CD4-positive, alpha-beta memory T cell (primary cell): ENCODE data around the gene AOPEP. TPM values are rescaled to one million over a fixed set of nuclear protein-coding genes. Genes with fewer than 3 reads are reported as not detected.

Experiments used
- CTCF ChIA-PET: fragments of 350-600 bp; sonication (Branson Sonifier 250); formaldehyde crosslinking; loops from one replicate; lab custom pipeline; 2021; ENCODE audit warnings: inconsistent platforms; ENCODE audit not compliant: partially characterized antibody; lab: Charles Lee
- POLR2A ChIA-PET: fragments of 350-600 bp; sonication (Branson Sonifier 250); formaldehyde crosslinking; loops from one replicate; lab custom pipeline; 2021; ENCODE audit not compliant: partially characterized antibody; lab: Charles Lee
- DNase-seq, 5 donors: peaks; one replicate each; pipeline versions ENCODE4 v3.0.0 to v3.0.0-alpha.2; 2020 to 2022; ENCODE audit warnings: mixed read lengths in 1 of 5
- H3K27ac ChIP-seq: one replicate; pipeline ENCODE4 v1.7.0; 2013; ENCODE audit warnings: low read depth, low read length
- H3K27me3 ChIP-seq: 2 replicates; pipeline ENCODE4 v1.7.0; 2013; ENCODE audit warnings: mild to moderate bottlenecking, low read length, moderate library complexity; ENCODE audit not compliant: insufficient read depth
- H3K36me3 ChIP-seq: 2 replicates; pipeline ENCODE4 v1.7.0; 2013; ENCODE audit warnings: mild to moderate bottlenecking, low read length, moderate library complexity; ENCODE audit not compliant: insufficient read depth
- H3K4me1 ChIP-seq: 2 replicates; pipeline ENCODE4 v1.7.0; 2013; ENCODE audit warnings: mild to moderate bottlenecking, low read length, moderate library complexity; ENCODE audit not compliant: insufficient read depth
- H3K4me3 ChIP-seq, 2 donors: one replicate each; pipeline ENCODE4 v1.7.0; 2013; ENCODE audit warnings: low read length in 2 of 2, mild to moderate bottlenecking in 1 of 2
- H3K9me3 ChIP-seq, 2 donors: one replicate each; pipeline ENCODE4 v1.7.0; 2013; ENCODE audit warnings: low read length in 2 of 2, control low read depth in 1 of 2; ENCODE audit not compliant: control insufficient read depth in 1 of 2
- H3K27ac Mint-ChIP-seq, 7 donors: one replicate each; pipeline ENCODE4 v1.8.0; 2020 to 2021; ENCODE audit warnings: mixed read lengths in 7 of 7, mild to moderate bottlenecking in 6 of 7, inconsistent platforms in 3 of 7, moderate library complexity in 3 of 7
- H3K27me3 Mint-ChIP-seq, 2 donors: one replicate each; pipeline ENCODE4 v1.8.0; 2020 to 2021; ENCODE audit warnings: mixed read lengths in 2 of 2
- H3K36me3 Mint-ChIP-seq, 2 donors: one replicate each; pipeline ENCODE4 v1.8.0; 2020 to 2021; ENCODE audit warnings: mixed read lengths in 2 of 2, inconsistent platforms in 1 of 2, mild to moderate bottlenecking in 1 of 2
- H3K4me1 Mint-ChIP-seq, 4 donors: one replicate each; pipeline ENCODE4 v1.8.0; 2020 to 2021; ENCODE audit warnings: mixed read lengths in 4 of 4, mild to moderate bottlenecking in 1 of 4
- H3K4me3 Mint-ChIP-seq, 8 donors: one replicate each; pipeline ENCODE4 v1.8.0; 2020 to 2021; ENCODE audit warnings: mixed read lengths in 8 of 8, mild to moderate bottlenecking in 7 of 8, moderate library complexity in 6 of 8, inconsistent platforms in 3 of 8
- H3K9me3 Mint-ChIP-seq, 8 donors: one replicate each; pipeline ENCODE4 v1.8.0; 2020 to 2021; ENCODE audit warnings: mixed read lengths in 8 of 8, mild to moderate bottlenecking in 5 of 8, inconsistent platforms in 3 of 8, moderate library complexity in 1 of 8
- intact Hi-C: fragments of 100-400 bp; cut with micrococcal nuclease; formaldehyde crosslinking; loops from one replicate; pipeline ENCODE4 v1.15.1; 2023
- polyA plus RNA-seq, 2 donors: library from polyadenylated mRNA; unstranded; fragments of 300-500 nt; fragmentation: Illumina TruSeq; gene quantifications; one replicate each; pipeline ENCODE4 v1.2.3, GENCODE V29; 2021
- total RNA-seq, 2 experiments: library from RNA; stranded (reverse); gene quantifications; one replicate each; pipeline ENCODE4 v1.2.3, GENCODE V29; 2021

AOPEP gene
- total and polyA plus RNA-seq, 4 experiments from 2014 or later = 3.1 to 11.7 (median 7.6) TPM

GRCh38 chr9:94813379-94813778, 86.9 kb downstream of the AOPEP start:
- H3K27me3 Mint-ChIP-seq = no peaks in the 10 kb centered on the region
- CTCF ChIA-PET = interaction anchor here (0.6 to 1.6 kb wide), 2 partner anchors 208 to 355 kb away, joined by 3 to 4 read pairs; no protein-coding TSS in a partner anchor
- H3K27ac Mint-ChIP-seq = peak overlapping the region in 3 of 7 donors; percentile 31 to 76 (median 72)
- no peaks in the 10 kb centered on the region for H3K27me3 ChIP-seq
- no peaks in the 10 kb centered on the region for H3K9me3 Mint-ChIP-seq
- no peaks in the 10 kb centered on the region for H3K4me1 ChIP-seq
- POLR2A ChIA-PET = no interaction called here
- H3K4me1 Mint-ChIP-seq = no peaks in the 10 kb centered on the region
- H3K36me3 ChIP-seq = no peaks in the 10 kb centered on the region
- H3K9me3 ChIP-seq = no peaks in the 10 kb centered on the region
- intact Hi-C loops = no loop called here
- no peak overlapping the region for H3K27ac ChIP-seq
- no peak overlapping the region for H3K4me3 ChIP-seq
- no peak for DNase-seq
- H3K36me3 Mint-ChIP-seq = peaks cover 5 to 15% of the 10 kb centered on the region in 2 donors
- no peak overlapping the region for H3K4me3 Mint-ChIP-seq

- intact Hi-C loops = no loop called here
- no peaks in the 10 kb centered on the region for H3K36me3 ChIP-seq
- Mint-ChIP-seq H3K27me3 (no peaks in the 10 kb centered on the region), H3K4me1 (peaks cover 0 to 1% (median 0%) of the 10 kb centered on the region in 4 donors), H3K4me3 (no peak overlapping the region), H3K36me3 (peaks cover 0 to 13% of the 10 kb centered on the region in 2 donors), H3K9me3 (peaks cover 0 to 2% (median 0%) of the 10 kb centered on the region in 8 donors), H3K27ac (peak overlapping the region in 1 of 7 donors; percentile 14)
- H3K4me3 ChIP-seq = no peak overlapping the region
- H3K27ac ChIP-seq = no peak overlapping the region
- DNase-seq = no peak
- H3K27me3 ChIP-seq = no peaks in the 10 kb centered on the region
- no peaks in the 10 kb centered on the region for H3K4me1 ChIP-seq
- CTCF ChIA-PET = interaction anchor here (0.5 to 1.5 kb wide), 3 partner anchors 12 to 313 kb away, joined by 3 read pairs; no protein-coding TSS in a partner anchor
- no peaks in the 10 kb centered on the region for H3K9me3 ChIP-seq
- POLR2A ChIA-PET = no interaction called here
Observed at GRCh38 chr9:94817291-94818177, 91.0 kb downstream of the AOPEP start.

- Histone ChIP-seq H3K4me1 (no peaks in the 10 kb centered on the region), H3K9me3 (no peaks in the 10 kb centered on the region), H3K27ac (no peak overlapping the region), H3K4me3 (no peak overlapping the region), H3K27me3 (no peaks in the 10 kb centered on the region), H3K36me3 (no peaks in the 10 kb centered on the region)
- DNase-seq = no peak
- H3K36me3 Mint-ChIP-seq = peaks cover 0 to 14% of the 10 kb centered on the region in 2 donors
- POLR2A ChIA-PET = no interaction called here
- CTCF ChIA-PET = interaction anchor here (0.5 to 1.5 kb wide), 3 partner anchors 13 to 312 kb away, joined by 3 read pairs; no protein-coding TSS in a partner anchor
- peak overlapping the region in 1 of 7 donors; percentile 14 for H3K27ac Mint-ChIP-seq
- no peak overlapping the region for H3K4me3 Mint-ChIP-seq
- H3K4me1 Mint-ChIP-seq = peaks cover 0 to 1% (median 0%) of the 10 kb centered on the region in 4 donors
- no peaks in the 10 kb centered on the region for H3K27me3 Mint-ChIP-seq
- peaks cover 0 to 2% (median 0%) of the 10 kb centered on the region in 8 donors for H3K9me3 Mint-ChIP-seq
- intact Hi-C loops = no loop called here
Observed at GRCh38 chr9:94818178-94818541, 91.7 kb downstream of the AOPEP start.

- no peak for DNase-seq
- H3K36me3 Mint-ChIP-seq = peaks cover 2 to 22% of the 10 kb centered on the region in 2 donors
- CTCF ChIA-PET = no interaction called here
- no peaks in the 10 kb centered on the region for H3K27me3 Mint-ChIP-seq
- H3K4me1 Mint-ChIP-seq = peaks cover 0 to 1% (median 0%) of the 10 kb centered on the region in 4 donors
- Histone ChIP-seq H3K27ac (no peak overlapping the region), H3K4me1 (no peaks in the 10 kb centered on the region), H3K36me3 (no peaks in the 10 kb centered on the region), H3K9me3 (no peaks in the 10 kb centered on the region), H3K4me3 (no peak overlapping the region), H3K27me3 (no peaks in the 10 kb centered on the region)
- H3K4me3 Mint-ChIP-seq = no peak overlapping the region
- intact Hi-C loops = no loop called here
- peaks cover 0 to 2% (median 0%) of the 10 kb centered on the region in 8 donors for H3K9me3 Mint-ChIP-seq
- H3K27ac Mint-ChIP-seq = peak overlapping the region in 2 of 7 donors; percentile 55 to 60
- POLR2A ChIA-PET = no interaction called here
Observed at GRCh38 chr9:94819161-94819687, 92.7 kb downstream of the AOPEP start.

- CTCF ChIA-PET = no interaction called here
- H3K27me3 Mint-ChIP-seq = no peaks in the 10 kb centered on the region
- no peak overlapping the region for H3K4me3 Mint-ChIP-seq
Observed at GRCh38 chr9:94821098-94821887, 94.8 kb downstream of the AOPEP start.

GRCh38 chr9:94822273-94822672, 95.8 kb downstream of the AOPEP start:
- Mint-ChIP-seq H3K36me3 (peaks cover 4 to 35% of the 10 kb centered on the region in 2 donors), H3K4me1 (peaks cover 0 to 4% (median 1%) of the 10 kb centered on the region in 4 donors), H3K27ac (no peak overlapping the region), H3K27me3 (no peaks in the 10 kb centered on the region), H3K9me3 (peaks cover 0 to 2% (median 0%) of the 10 kb centered on the region in 8 donors), H3K4me3 (no peak overlapping the region)
- ChIA-PET CTCF (interaction anchor here (1.6 kb wide), 1 partner anchor 91 kb away, joined by 3 read pairs; no protein-coding TSS in a partner anchor), POLR2A (no interaction called here)
- no peak for DNase-seq
- H3K4me1 ChIP-seq = no peaks in the 10 kb centered on the region
- H3K27ac ChIP-seq = no peak overlapping the region
- H3K9me3 ChIP-seq = no peaks in the 10 kb centered on the region
- H3K27me3 ChIP-seq = no peaks in the 10 kb centered on the region
- intact Hi-C loops = no loop called here
- H3K4me3 ChIP-seq = no peak overlapping the region
- no peaks in the 10 kb centered on the region for H3K36me3 ChIP-seq

More at GRCh38 chr9:94821098-94821887, 94.8 kb downstream of the AOPEP start:
- intact Hi-C loops = no loop called here
- Histone ChIP-seq H3K9me3 (no peaks in the 10 kb centered on the region), H3K27ac (no peak overlapping the region), H3K4me3 (no peak overlapping the region), H3K4me1 (no peaks in the 10 kb centered on the region), H3K36me3 (no peaks in the 10 kb centered on the region), H3K27me3 (no peaks in the 10 kb centered on the region)
- no peak for DNase-seq
- H3K9me3 Mint-ChIP-seq = peaks cover 0 to 2% (median 0%) of the 10 kb centered on the region in 8 donors
- peaks cover 4 to 30% of the 10 kb centered on the region in 2 donors for H3K36me3 Mint-ChIP-seq
- H3K4me1 Mint-ChIP-seq = peaks cover 0 to 1% (median 0%) of the 10 kb centered on the region in 4 donors
- H3K27ac Mint-ChIP-seq = peak overlapping the region in 2 of 7 donors; percentile 19 to 58
- POLR2A ChIA-PET = no interaction called here
